H1 (cell line): ENCODE data around the gene YIPF1. TPM values are rescaled to one million over a fixed set of nuclear protein-coding genes. Genes with fewer than 3 reads are reported as not detected.

ENCODE experiments used
- CBX8 ChIP-seq: fragments of 300-800, 300-1000 bp; sonication (generic); IDR thresholded peaks from 2 replicates; pipeline ENCODE4 v1.7.1; 2016; ENCODE audit warnings: low read depth, low read length, borderline replicate concordance
- CHD2 ChIP-seq: IDR thresholded peaks from 2 replicates; pipeline ENCODE4 v1.6.1; 2012; ENCODE audit warnings: low read length, improper control_type of control experiment
- GTF2F1 ChIP-seq: IDR thresholded peaks from 2 replicates; pipeline ENCODE4 v1.6.1; 2012; ENCODE audit warnings: low read depth, low read length, improper control_type of control experiment, borderline replicate concordance
- SP1 ChIP-seq: IDR thresholded peaks from 2 replicates; pipeline ENCODE4 v1.6.1; 2011; ENCODE audit warnings: low read depth, low read length
- TEAD4 ChIP-seq: IDR thresholded peaks from 2 replicates; pipeline ENCODE4 v1.6.1; 2012; ENCODE audit warnings: low read depth, low read length, inconsistent platforms, mixed read lengths
- polyA plus RNA-seq, 7 experiments: library from polyadenylated mRNA; depleted of rRNA in 3 of 7; stranded (reverse) in 5 of 7; unstranded in 2 of 7; fragments of >200 nt in 5 of 7; fragments of 200-250 nt in 2 of 7; gene quantifications; 1 replicate in 5 of 7; 2 replicates in 1 of 7; 4 replicates in 1 of 7; pipeline versions ENCODE4 v1.2.1 to v1.2.3, GENCODE V29; 2011 to 2013; ENCODE audit warnings: missing spikeins in 2 of 7, mixed read lengths in 2 of 7
- total RNA-seq: library from RNA; stranded (reverse); fragmentation: NEBNext Ultra II Directional; extraction: Animal tissue kit (Norgen Biotek cat#: 25700); gene quantifications from 2 replicates; pipeline ENCODE4 v1.2.1, GENCODE V29; 2021

Gene YIPF1
- total and polyA plus RNA-seq, 2 of the 8 experiments (the other 6 are each of a cell fraction or from before 2014, with no cell fraction given) = 31.8 to 53.7 TPM

- TF ChIP-seq CBX8 (no peak), GTF2F1 (no peak), SP1 (no peak), CHD2 (no peak), TEAD4 (no peak)
Observed at GRCh38 chr1:53834776-53835175, 54.8 kb downstream of the YIPF1 start (continued).
